Erythroblast (primary cell): Measurements from ENCODE around the gene OR5H6.

Experiments
- GATA1 ChIP-seq: IDR thresholded peaks from 2 replicates; pipeline ENCODE4 v1.6.1; 2011; ENCODE audit warnings: low read depth, mild to moderate bottlenecking, control low read depth, low read length, moderate library complexity
- POLR2A ChIP-seq: IDR thresholded peaks from 2 replicates; pipeline ENCODE4 v1.6.1; 2011; ENCODE audit warnings: mild to moderate bottlenecking, low read length

GRCh38 chr3:98291332-98291957, 27.4 kb downstream of the OR5H6 start:
- TF ChIP-seq POLR2A (no peak), GATA1 (no peak)
